Psoas muscle (tissue), 8 donors: Measurements from ENCODE around the gene IL17C. TPM values are rescaled to one million over a fixed set of nuclear protein-coding genes. Genes with fewer than 3 reads are reported as not detected.

Experiments used
- ATAC-seq, 4 donors: fragments of 200-7000 bp; cut with Tn5 transposase; one replicate each; pipeline ENCODE4 v1.9.1; 2020; ENCODE audit warnings: moderate library complexity in 3 of 4, mild to moderate bottlenecking in 2 of 4
- DNase-seq, 2 donors: peaks; one replicate each; pipeline ENCODE4 v3.0.0-alpha.2; 2020
- H3K27ac ChIP-seq: fragments of 200-600 bp; one replicate; pipeline ENCODE4 v1.8.0; 2022
- H3K27me3 ChIP-seq, 3 donors: fragments of 200-600 bp in 1 of 3; one replicate each; pipeline versions ENCODE4 v1.6.1 to v1.8.0; 2013 to 2022; ENCODE audit warnings: low read length in 2 of 3, mild to moderate bottlenecking in 2 of 3, moderate library complexity in 1 of 3; ENCODE audit not compliant: insufficient read depth in 3 of 3
- H3K36me3 ChIP-seq, 2 donors: fragments of 200-600 bp in 1 of 2; one replicate each; pipeline versions ENCODE4 v1.6.1 to v1.8.0; 2013 to 2022; ENCODE audit warnings: low read depth in 1 of 2, mild to moderate bottlenecking in 1 of 2, moderate library complexity in 1 of 2; ENCODE audit not compliant: insufficient read depth in 1 of 2
- H3K4me1 ChIP-seq: fragments of 200-600 bp; one replicate; pipeline ENCODE4 v1.8.0; 2022
- H3K4me3 ChIP-seq: fragments of 200-600 bp; one replicate; pipeline ENCODE4 v1.8.0; 2022; ENCODE audit warnings: mild to moderate bottlenecking
- H3K9me3 ChIP-seq: fragments of 200-600 bp; one replicate; pipeline ENCODE4 v1.8.0; 2022
- CTCF ChIP-seq: fragments of 200-600 bp; IDR thresholded peaks from one replicate; pipeline ENCODE4 v1.8.0; 2022; ENCODE audit warnings: antibody characterized with exemption
- WGBS, 3 donors: extraction: QIAGEN DNeasy Blood & Tissue Kit; methylation state at CpG; one replicate each; pipeline versions ENCODE4 v1.1.6 to v1.1.7; 2013; 5-methylcytosine and 5-hydroxymethylcytosine counted together
- intact Hi-C, 2 donors: fragments of 100-400 bp; cut with DNase I; formaldehyde crosslinking; loops; one replicate each; pipeline versions ENCODE4 v1.11.0 to v1.14.2; 2022
- polyA plus RNA-seq, 3 donors: library from polyadenylated mRNA; stranded (reverse); fragments of 200-250 nt; gene quantifications; one replicate each; pipeline ENCODE4 v1.2.3, GENCODE V29; 2013
- total RNA-seq, 4 donors: library from RNA; stranded (reverse); fragmentation: NEBNext Ultra II Directional in 2 of 4; extraction: Animal tissue kit (Norgen Biotek cat#: 25700) in 2 of 4; gene quantifications; one replicate each; pipeline versions ENCODE4 v1.2.1 to v1.2.4, GENCODE V29; 2021 to 2023
- donor health status: healthy with polysubstance abuse.
- donor health status: DM: no; HTN: no; CAD: no; lungs with moderate emphysema.
- donor health status: Bipolar disorder and iron deficiency.
- donor health status: healthy.
- donor health status: DM: yes; HTN: yes; CAD: no.
- donor health status: DM: no; HTN: no; CAD: no.
- donor health status: DM: no; HTN: no; CAD: no.
- donor health status: DM: yes; HTN: yes; CAD: no.

IL17C gene
- total and polyA plus RNA-seq, 7 donors: not detected

GRCh38 chr16:88662222-88662842 lies 24.0 kb downstream of the IL17C start:
- Histone ChIP-seq H3K4me1 (peaks cover 17% of the 10 kb centered on the region), H3K27me3 (no peaks in the 10 kb centered on the region), H3K27ac (peak overlapping the region; percentile 92), H3K4me3 (peak overlapping the region; percentile 100), H3K9me3 (no peaks in the 10 kb centered on the region), H3K36me3 (peaks cover 0 to 5% of the 10 kb centered on the region in 2 donors)
- intact Hi-C loops: loop anchor here in 1 of 2 donors (5.0 kb wide), 1 partner anchor 45 kb away; the partner anchor contains the start of genes CTU2 and RNF166
- DNase-seq: peak in 1 of 2 donors; percentile 21
- WGBS, 3 donors: 1 to 2% (median 2%) methylated on average over 29 to 49 of the region's 49 CpGs
- no peak for ATAC-seq
- no peak for TF ChIP-seq CTCF

DNA sequence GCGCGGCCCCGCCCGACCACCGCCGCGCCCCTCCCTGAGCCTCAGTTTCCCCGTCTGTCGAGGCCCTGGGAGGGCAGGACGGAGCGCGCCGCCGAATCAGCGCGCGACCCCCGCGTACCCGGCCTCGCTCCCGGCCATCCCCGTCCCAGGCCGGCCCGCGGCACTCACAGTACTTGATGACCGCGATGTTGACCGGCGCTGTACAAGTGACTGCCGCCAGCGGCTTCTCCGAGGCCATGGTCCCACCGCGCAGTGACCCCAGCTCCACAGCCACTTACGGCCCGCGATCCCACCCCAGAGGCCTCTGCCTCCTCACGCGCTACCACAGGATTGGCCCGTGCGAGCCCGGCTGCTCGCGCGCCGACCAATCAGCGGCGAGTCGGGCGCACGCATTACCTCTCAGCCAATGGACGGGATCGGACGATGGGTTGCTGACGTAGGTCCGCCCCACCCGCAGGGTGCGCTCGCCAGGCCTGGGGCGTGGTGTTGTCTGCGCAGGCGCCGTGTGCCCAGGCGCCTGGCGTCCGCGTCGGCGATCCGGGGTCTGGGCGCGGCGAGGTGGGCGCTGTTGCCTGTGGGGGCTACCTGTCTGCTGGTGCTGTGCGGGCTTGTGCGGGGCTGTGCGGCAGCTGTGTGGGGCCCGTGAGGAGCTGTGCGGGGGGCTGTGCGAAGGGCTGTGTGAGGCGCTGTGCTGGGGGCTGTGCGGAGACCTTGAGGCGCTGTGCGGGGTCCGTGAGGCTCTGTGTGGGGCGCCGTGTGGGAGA lies 24.7 kb downstream of the IL17C start, which contains the start of gene MVD:
Gene MVD, minus strand, starts transcription at position 249 of the 764 bp plus-strand sequence. Its CDS starts 11 bp downstream, at position 238.
- no peaks in the 10 kb centered on the region for H3K27me3 ChIP-seq
- peaks cover 0 to 4% of the 10 kb centered on the region in 2 donors for H3K36me3 ChIP-seq
- H3K27ac ChIP-seq: peak within 1 kb of the TSS; percentile 92
- ATAC-seq (peak; percentile 98 to 99 (median 98)), DNase-seq (peak; percentile 97 to 99)
- no peaks in the 10 kb centered on the region for H3K9me3 ChIP-seq
- H3K4me3 ChIP-seq: peak within 1 kb of the TSS; percentile 100
- peaks cover 17% of the 10 kb centered on the region for H3K4me1 ChIP-seq
- 0% methylated on average over 60 to 88 of the region's 88 CpGs for WGBS, 3 donors
- no peak for TF ChIP-seq CTCF
- intact Hi-C loops: loop anchor here in 1 of 2 donors (5.0 kb wide), 1 partner anchor 44 kb away; the partner anchor contains the start of genes CTU2 and RNF166

- intact Hi-C loops: no loop called here
- TF ChIP-seq CTCF: no peak
- H3K27me3 ChIP-seq: no peaks in the 10 kb centered on the region
- H3K4me1 ChIP-seq: peaks cover 17% of the 10 kb centered on the region
- no peak for DNase-seq
- WGBS, 3 donors: 36 to 48% (median 40%) methylated on average over 4 of the region's 4 CpGs
- H3K4me3 ChIP-seq: no peak overlapping the region
- peak overlapping the region; percentile 21 for H3K27ac ChIP-seq
- peaks cover 0 to 7% of the 10 kb centered on the region in 2 donors for H3K36me3 ChIP-seq
- no peaks in the 10 kb centered on the region for H3K9me3 ChIP-seq
- no peak for ATAC-seq
Observed at GRCh38 chr16:88665148-88665547, 26.8 kb downstream of the IL17C start.

GRCh38 chr16:88665570-88665969 lies 27.2 kb downstream of the IL17C start:
- peak overlapping the region; percentile 21 for H3K27ac ChIP-seq
- no peaks in the 10 kb centered on the region for H3K9me3 ChIP-seq
- 82 to 93% (median 87%) methylated on average over 3 of the region's 3 CpGs for WGBS, 3 donors
- DNase-seq (no peak), ATAC-seq (no peak)
- H3K4me1 ChIP-seq: peaks cover 17% of the 10 kb centered on the region
- no peaks in the 10 kb centered on the region for H3K27me3 ChIP-seq
- no peak for TF ChIP-seq CTCF
- no peak overlapping the region for H3K4me3 ChIP-seq
- peaks cover 0 to 7% of the 10 kb centered on the region in 2 donors for H3K36me3 ChIP-seq
- intact Hi-C loops: no loop called here
